Measurements from ENCODE around the gene HPCA. TPM values are rescaled to one million over a fixed set of nuclear protein-coding genes. Genes with fewer than 3 reads are reported as not detected.

The HPCA gene
- total and polyA plus RNA-seq, 2 of the 8 experiments (the other 6 are each of a cell fraction or from before 2014, with no cell fraction given) = 0.70 to 1.4 TPM

GRCh38 chr1:32917521-32917920, 31.2 kb downstream of the HPCA start (continued):
- TF ChIP-seq CTBP2 (IDR thresholded peaks at IDR 0.05; ENCODE audit: borderline replicate concordance, insufficient read depth, insufficient read length, low read length) (no peak), RBBP5 (IDR thresholded peaks at IDR 0.05; ENCODE audit: borderline replicate concordance, low read depth, low read length) (no peak), JUND (IDR thresholded peaks at IDR 0.05; ENCODE audit: low read length) (no peak), EGR1 (IDR thresholded peaks at IDR 0.05; ENCODE audit: borderline replicate concordance, low read depth, low read length) (no peak), SP1 (IDR thresholded peaks at IDR 0.05; ENCODE audit: low read depth, low read length) (no peak), KDM4A (IDR thresholded peaks at IDR 0.05; ENCODE audit: low read depth, low read length, severe bottlenecking) (no peak)
